Anterior cingulate cortex (tissue), 58 donors: ENCODE results near the gene DCAF15.
A peak's percentile ranks its signal among the peaks of the same experiment; 100 is the strongest.
"Not testable (repeated sequence)": the region's sequence is repeated elsewhere in the genome, so short reads cannot be mapped to it uniquely, and the experiment has no call there.

Source experiments
- DNase-seq, 58 donors: peaks; one replicate each; lab custom pipeline; 2025; lab: John Stamatoyannopoulos, UW

DCAF15 gene

DNA sequence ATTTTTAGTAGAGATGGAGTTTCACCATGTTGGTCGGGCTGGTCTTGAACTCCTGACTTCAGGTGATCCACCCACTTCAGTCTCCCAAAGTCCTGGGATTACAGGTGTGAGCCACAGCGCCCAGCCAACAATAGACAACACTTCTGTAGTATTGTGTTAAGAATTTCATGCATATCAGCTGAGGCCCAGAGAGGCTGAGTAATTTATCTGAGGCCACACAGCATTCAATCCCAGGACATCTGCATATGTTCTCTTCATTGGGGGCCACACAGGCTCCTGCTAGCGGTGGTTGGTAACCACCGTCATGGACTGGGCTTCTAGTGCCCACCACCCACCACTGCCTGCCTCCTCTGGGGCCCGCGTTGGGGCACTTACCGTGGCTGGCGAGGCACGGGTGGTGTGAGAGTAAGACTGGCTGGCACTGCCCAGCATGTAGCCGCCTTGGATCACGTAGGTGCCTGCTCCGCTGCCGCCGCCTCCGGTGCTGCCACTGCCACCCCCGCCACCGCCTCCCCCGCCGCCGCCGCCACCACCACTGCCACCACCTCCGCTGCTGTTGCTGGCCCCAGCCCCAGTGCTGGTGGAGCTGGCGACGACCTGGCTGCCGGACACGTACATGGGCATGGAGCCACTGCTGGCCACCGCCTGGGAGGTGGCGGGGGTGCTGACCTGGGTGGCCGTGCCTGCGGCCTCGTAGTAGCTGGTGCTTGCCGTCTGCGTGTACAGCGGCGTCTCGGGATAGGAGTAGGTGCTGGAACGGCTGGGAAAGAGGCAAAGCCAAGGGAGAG is 20.3 kb downstream of the DCAF15 start:
- no peak for DNase-seq

DNA sequence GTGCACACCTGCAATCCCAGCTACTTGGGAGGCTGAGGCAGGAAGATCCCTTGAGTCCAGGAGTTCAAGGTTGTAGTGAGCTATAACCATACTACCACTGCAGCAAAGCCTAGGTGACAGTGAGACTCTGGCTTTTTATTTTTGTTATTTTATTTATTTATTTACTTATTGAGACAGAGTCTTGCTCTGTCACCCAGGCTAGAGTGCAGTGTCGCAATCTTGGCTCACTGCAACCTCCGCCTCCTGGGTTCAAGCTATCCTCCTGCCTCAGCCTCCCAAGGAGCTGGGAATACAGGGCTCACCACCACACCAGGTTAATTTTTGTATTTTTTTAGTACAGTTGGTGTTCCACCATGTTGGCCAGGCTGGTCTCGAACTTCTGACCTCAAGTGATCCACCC is 21.2 kb downstream of the DCAF15 start:
- not testable (repeated sequence) for DNase-seq

DNA sequence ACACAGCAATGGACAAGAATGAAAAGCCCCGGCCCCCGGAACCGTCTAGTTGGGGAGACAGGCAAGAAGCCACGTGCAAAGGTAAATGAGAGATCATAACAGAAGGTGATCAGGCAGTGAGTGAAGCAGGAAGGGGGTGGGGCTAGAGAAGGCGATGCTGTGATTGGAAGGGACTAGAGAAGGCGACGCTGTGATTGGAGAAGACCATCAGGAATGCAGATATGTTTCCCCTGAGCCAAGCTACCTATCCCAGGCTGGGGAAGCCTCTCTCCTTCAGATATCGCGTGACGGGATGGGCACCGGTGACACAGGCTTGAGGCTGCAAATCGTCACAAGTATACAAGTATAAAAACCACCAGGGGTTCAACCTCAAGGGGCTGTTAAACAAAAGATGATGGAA is 21.8 kb downstream of the DCAF15 start:
- DNase-seq: no peak

DNA sequence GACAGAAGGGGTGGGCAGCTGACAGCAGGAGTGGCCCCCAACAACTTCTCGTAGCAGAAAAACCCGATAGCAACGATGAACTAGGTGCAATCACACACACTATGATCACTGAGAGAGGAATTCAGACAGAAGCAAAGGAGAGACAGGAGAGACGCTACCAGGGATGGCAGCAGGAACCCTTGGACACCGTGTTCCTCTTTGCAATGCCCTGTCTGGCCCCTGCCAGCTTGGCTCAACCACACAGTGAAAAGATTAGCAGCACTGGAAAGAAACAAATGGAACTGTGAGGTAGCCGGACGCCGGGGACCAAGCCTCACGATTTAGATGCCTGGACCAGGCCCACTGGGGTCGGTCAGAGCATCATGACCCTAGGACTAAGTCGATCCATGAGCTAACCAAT is 23.6 kb downstream of the DCAF15 start:
- no peak for DNase-seq

DNA sequence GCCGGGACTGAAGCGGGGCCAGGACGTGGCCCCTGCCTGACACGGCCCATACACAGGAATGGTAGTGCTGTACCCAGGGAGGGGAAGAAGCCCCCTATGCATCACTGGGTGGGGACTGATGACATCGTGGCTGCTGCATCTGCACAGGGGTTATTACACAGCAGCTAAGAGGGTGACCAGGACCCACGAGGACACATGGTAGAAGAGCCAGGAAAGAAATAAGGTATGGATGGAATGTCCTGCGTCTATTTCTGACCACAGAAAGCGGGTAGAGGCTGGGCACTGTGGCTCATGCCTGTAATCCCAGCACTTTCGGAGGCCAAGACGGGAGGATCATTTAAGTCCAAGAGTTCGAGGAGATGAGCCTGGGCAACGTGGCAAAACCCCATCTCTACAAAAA is 24.1 kb downstream of the DCAF15 start:
- no peak for DNase-seq

DNA sequence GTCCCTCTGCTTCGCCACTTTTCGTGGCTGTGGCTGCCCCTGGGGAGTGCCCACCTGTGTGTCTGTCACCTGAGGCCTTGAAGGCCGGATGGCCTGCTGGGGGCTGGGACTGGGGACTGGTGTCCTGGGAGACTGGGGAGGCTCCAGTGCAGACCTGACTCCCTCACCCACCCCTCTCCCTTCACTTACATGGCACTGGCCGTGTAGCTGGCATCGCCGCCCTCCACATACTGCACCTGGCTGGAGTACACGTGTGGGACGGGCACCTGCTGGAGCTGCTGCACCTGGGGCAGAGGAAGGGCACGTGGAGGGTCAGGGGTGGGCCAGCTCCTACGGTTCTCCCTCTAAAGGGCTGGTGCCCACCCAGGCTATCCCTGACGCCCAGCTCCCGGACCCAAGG is 25.5 kb downstream of the DCAF15 start:
- DNase-seq: no peak

DNA sequence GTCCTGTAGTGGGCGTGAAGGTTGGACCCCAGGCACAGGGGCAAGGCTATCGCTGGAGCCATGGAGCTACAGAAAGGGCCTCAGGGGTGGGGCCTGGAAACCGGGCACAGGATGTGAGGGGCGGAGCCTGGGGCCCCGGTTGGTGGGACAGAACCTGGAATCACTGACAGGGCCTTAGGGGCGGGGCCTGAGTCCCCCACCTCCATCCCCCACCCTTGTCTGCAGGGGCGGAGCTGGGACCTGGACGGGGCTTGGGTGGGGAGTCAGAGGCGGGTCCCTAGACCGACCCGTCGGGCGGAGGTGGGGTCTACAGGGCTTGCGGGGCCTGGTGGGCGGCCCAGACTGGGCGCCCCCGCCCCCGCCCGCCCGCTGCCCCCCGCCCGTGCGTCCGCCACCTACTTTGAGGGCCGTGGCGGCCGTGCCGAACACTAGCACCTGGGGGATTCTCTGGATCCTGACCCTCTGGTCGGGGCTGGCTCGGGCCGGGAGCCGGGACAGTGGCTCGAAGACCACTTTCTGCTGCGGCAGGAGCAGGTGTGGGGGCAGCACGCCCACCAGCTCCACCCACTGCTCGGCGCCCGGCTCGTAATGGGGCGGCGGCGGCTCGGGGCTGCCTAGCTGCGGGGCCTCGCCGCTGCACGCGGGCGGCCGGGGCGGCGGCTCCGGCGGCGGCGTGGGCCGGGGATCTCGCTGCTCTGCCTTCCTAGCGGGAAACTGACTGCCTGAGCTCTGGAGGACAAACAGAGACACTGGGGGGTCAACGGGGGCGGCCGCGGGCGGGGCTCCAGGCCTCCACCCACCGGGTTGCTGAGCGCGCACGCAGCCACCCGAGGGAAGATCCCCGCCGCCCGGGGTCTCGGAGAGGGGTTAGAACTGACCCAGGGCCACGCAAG is 26.3 kb downstream of the DCAF15 start:
- DNase-seq: peak in 37 of 58 donors; percentile 10 to 60 (median 31)

DNA sequence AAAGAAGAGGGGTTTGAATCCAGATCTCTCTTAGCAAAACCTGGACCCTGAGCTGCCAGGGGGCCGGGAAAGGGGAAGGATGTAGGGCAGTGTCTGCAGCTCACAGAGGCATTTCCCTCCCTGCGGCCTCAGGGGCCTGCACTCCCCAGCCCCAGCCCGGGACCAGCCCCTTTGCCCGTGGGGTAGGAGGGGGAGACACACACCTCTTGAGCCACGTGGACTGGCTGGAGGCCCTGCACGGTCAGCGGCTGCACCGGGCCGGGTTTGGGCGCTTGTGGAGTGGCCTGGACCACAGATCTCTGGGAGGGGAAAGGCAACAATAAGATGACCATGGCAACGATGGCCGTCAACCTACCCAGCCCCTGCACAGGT is 26.9 kb downstream of the DCAF15 start:
- peak in 1 of 58 donors; percentile 14 for DNase-seq

DNA sequence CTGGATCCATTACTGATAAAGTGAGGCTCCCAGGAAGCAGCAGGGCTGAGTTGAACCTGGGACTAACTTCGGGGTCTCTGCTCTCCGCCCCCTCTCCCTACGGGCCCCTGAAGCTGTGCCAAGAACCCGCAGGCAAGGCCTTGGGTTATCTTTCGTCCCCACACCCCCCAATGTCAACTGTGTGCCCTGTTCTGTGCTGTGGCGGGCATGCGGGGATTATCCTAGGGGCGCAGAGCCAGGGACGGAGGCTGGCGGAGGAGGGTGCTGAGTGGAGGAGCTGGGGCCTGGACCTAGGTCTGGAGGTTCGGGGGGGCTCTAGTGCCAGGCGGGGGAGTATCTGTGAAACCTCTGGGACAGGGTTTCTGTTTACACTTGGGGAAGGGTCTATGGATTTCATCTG is 27.4 kb downstream of the DCAF15 start:
- DNase-seq: no peak

DNA sequence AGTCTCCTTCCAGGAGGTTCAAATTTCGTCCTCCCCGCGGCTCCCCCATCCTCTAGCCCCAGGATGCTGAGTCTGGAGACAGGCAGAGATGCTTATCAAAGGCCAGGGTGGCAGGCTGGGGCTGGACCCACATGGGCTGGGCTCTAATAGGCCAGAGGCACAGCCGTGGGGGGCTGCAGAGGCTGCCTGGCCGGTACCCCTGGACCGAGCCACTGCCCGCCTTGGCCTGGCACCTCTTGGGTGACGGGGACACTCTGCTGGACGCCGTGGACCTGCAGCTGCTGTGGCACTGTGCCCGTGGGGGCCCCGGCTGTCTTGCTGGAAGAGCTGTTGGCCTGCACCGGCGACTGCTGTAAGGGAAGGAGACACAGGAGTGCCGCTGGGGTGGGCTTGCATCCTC is 28.0 kb downstream of the DCAF15 start:
- DNase-seq: no peak

DNA sequence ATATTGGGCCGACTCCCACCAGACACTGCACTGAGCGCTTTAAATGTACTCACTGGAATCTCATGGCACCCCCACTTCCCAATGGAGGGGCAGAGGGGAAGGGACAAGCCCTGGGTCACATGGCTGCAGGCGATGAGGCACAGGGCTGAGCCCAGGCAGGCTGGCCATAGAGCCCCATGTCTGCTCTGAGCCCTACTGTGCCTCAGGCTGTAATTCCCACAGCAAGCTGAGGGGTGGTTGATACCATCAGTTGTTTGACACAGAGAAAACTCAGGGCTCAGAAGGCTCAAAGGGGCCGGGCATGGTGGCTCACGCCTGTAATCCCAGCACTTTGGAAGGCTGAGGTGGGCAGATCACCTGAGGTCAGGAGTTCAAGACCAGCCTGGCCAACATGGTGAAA is 28.7 kb downstream of the DCAF15 start:
- DNase-seq: no peak

DNA sequence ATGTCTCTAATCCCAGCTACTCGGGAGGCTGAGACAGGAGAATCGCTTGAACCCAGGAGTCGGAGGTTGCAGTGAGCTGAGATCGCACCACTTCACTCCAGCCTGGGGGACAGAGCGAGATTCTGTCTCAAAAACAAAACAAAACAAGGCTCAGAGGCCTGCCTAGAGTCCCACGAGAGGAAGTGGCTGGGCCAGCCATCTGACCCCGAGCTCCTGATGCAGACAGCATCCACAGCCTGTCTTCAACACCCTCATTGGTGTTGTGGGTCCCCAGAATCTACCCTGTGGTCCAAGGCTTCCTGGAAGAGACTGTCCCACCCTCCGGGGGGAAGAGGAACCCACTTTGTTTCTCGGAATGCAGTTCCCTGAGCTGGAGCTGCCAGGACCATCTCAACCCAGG is 29.2 kb downstream of the DCAF15 start:
- DNase-seq: no peak

DNA sequence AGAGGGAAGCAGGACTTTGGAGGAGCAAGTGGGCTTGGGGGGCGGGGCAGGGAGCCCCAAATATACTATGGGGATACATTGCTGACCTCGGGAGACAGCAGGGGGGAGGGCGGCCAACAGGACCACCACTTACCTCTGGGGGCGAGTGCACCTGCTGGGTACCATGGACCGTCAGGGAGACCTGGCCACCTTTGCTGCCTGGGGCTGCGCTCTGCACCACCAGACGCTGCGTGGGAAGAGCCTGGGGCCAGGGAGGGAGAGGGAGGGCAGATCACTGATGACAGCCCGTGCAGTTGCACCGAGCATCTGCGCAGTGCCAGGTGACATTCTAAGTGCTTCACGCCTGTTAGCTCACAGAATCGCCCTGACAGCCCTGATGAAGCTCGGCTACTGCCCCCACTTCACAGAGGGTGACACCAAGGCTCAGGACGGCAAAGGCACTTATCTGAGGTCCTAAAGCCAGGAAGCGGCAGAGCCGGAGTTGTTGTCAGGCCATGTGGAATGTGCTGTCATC is 29.7 kb downstream of the DCAF15 start:
- DNase-seq: no peak

DNA sequence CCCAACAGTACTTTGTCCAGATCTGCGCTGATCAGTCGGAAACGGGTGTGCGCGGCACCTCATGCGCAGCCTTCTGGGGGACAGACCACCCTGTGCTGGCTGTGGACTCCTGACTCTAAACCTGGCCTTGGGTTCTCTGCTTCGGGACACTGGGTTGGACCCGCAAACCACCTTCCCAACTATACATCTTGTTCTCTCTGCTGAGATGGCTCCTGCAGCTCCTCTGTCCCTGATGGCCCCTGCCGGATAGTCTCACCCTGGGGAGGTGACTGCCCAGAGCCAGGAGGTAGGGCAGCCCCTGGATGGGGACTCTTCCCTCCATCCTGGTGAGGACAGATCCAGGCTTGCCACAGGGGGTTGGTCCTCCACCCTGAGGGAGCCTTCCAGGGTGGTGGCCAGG is 30.5 kb downstream of the DCAF15 start:
- DNase-seq: no peak

DNA sequence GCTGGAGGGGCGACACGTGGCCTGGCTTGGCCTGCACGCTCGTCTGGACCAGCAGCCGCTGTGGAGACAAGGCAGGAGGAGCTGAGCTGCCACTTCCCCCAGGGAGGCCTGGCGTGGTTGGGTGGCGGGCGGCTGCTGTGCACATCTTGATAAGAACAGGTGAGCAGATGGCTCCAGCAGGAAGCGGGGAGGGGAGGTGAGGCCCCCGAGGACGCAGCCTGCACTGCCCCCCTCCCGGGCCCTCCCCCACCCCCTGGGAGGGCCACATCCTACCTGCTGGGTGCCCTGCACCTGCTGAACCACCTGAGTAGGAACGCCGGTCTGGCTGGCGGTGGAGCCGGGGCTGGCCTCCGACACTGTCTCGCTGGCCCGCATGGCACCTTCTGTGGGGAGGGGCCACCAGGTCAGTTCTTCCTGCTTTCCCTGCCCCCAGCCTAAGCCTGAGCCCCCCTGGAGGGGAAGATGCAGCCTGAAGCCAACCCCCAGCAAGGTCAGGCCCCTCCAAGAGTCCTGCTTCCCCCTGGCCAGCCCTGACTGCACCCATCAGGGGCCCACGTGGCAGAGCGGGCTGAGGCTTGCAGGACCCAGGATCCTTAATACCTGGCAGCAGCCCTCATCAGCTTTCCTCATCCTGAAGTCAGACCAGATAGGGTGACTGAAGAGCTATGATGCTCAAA is 31.0 kb downstream of the DCAF15 start:
- no peak for DNase-seq

DNA sequence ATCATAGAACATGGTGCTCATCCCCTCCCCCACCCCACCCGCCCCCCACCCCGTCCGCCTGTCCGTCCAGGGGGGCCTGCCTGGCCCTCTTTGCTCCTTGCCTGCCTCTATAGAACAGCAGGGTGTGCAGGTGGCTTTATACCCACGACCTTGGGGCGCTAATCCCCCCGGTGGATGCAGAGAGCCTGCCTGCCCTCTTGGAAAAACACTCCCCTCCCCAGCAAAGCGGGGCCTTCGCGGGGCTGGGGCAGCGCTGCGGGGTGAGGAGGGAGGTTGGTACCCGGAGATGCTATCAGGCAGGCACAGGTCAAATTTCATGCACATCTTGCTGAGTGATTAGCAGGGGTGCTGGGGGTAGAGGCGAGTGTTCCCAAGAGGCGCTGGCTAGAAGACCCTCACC is 31.9 kb downstream of the DCAF15 start:
- DNase-seq: no peak

DNA sequence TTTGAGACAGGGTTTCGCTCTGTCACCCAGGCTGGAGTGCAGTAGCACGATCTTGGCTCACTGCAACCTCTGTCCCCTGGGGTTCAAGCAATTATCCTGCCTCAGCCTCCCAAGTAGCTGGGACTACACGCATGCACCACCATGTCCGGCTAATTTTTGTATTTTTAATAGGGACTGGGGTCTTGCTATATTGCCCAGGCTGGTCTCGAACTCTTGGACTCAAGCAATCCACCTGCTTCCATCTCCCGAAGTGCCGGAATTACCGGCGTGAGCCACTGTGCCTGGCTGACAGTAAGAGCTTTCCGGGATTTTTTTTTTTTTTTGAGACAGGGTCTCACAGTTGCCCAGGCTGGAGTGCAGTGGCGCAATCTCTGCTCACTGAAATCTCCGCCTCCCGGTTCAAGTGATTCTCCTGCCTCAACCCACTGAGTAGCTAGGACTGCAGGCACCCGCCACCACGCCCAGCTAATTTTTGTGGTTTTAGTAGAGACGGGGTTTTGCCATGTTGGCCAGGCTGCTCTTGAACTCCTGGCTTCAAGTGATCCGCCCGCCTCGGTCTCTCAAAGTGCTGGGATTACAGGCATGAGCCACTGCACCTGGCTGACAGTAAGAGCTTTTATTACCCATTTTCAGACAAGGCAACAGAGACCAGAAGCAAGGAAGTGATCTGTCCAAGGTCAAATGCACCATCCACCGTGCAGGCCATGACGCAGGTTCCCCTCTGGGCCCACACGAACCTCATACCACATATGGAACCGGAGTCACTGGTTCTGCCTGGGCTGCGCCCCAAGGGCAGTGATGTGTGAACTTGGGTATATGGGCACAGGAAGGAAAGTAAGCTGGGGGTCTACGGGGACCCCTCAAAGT is 32.8 kb downstream of the DCAF15 start:
- DNase-seq: no peak

DNA sequence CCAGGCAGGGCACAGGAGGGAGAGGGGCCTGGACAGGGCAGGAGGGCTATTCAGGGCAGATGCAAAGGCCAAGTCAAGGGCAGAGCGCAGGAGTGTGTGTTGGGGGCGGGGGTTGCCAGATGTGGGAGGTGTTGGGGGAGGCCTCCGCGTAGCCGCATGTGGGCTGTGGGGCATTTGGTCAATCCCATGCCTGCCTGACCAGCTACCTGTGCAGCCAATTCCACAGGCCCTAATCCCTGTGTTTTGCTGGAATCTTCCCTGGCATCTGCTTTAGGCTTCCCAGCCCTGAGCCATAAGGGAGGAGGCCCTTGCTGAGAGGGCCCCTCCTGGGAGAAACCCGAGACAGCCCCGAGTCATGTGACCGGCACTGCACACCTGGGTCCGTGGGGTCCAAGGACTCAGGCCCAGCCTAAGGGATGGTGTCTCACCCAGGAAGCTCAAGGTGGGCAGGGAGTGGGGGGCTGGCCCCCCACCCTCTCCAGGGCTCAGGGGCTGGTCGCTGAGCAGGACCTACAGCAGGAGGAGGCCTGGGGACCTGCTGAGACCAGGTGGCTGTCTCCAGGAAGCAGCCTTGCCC is 33.5 kb downstream of the DCAF15 start:
- DNase-seq: no peak

DNA sequence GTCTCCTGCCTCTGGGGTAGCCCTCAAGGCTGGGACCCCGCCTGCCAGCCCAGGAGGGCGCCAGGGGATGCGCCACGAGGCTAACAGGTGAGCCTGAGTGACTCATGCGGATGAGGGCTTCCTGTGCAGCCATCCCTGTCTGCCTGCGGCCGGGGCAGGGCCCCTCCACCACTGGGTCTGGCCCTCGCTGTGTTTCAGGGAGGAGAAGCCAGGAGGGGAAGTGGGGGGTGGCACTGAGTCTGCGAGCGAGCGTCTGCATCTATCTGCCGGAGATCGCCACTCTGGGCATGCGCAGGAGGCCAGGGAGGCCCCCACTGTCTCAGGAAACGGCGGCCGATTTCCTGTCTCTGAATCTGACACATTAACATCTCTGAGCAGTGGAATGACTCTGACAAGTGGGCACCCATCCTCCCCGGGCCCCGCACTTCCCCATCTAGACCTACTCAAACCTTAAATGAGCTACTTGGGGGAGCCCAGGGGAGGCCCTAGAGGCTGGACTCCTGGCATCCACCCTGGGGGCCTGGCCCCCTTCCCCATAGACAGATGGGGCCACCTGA is 34.1 kb downstream of the DCAF15 start:
- DNase-seq: peak in 53 of 58 donors; percentile 6 to 74 (median 47)
